GM13977 (cell line): Measurements from ENCODE around the gene PTGDS.

ENCODE experiments used
- DNase-seq: peaks from one replicate; pipeline ENCODE4 v3.0.0; 2012; ENCODE audit warnings: low spot score
- CTCF ChIP-seq: IDR thresholded peaks from 2 replicates; pipeline ENCODE4 v1.5.1; 2012; ENCODE audit warnings: mild to moderate bottlenecking, control low read depth; ENCODE audit not compliant: insufficient read depth; ENCODE audit errors: extremely low read depth, missing control alignments
- in situ Hi-C: fragments of 300-500 bp; cut with MboI; formaldehyde crosslinking; loops from one replicate; pipeline ENCODE4 v1.12.0; 2022; ENCODE audit warnings: low sequenced_read_pairs, low pct_unique_long_range_greater_than_20kb, mixed read lengths, inconsistent platforms; ENCODE audit not compliant: unreplicated experiment

The PTGDS gene

GRCh38 chr9:136945333-136946227 is 31.7 kb upstream of the PTGDS start:
- in situ Hi-C loops: no loop called here
- no peak for DNase-seq
- no peak for TF ChIP-seq CTCF

GRCh38 chr9:136946228-136947027 is 30.9 kb upstream of the PTGDS start:
- no peak for DNase-seq
- in situ Hi-C loops: no loop called here
- no peak for TF ChIP-seq CTCF

- TF ChIP-seq CTCF: no peak
- in situ Hi-C loops: no loop called here
- DNase-seq: no peak
Measured at GRCh38 chr9:136947028-136947891, 30.0 kb upstream of the PTGDS start.

GRCh38 chr9:136947955-136948510 is 29.3 kb upstream of the PTGDS start:
- peak; percentile 71 for TF ChIP-seq CTCF
- in situ Hi-C loops: no loop called here
- no peak for DNase-seq

GRCh38 chr9:136949239-136949816 is 28.0 kb upstream of the PTGDS start:
- TF ChIP-seq CTCF: no peak
- DNase-seq: no peak
- in situ Hi-C loops: no loop called here
